Right cardiac atrium (tissue), 5 donors: ENCODE data around the gene AK6. TPM values are rescaled to one million over a fixed set of nuclear protein-coding genes. Genes with fewer than 3 reads are reported as not detected.

Experiments
- ATAC-seq, 2 donors: fragments of 200-7000 bp; cut with Tn5 transposase; one replicate each; pipeline versions ENCODE4 v1.8.0 to v1.9.1; 2020; ENCODE audit warnings: moderate library complexity in 2 of 2, mild to moderate bottlenecking in 1 of 2
- DNase-seq, 3 donors: peaks; one replicate each; pipeline ENCODE4 v3.0.0-alpha.2; 2020
- H3K27ac ChIP-seq: one replicate; pipeline ENCODE4 v1.5.1; 2013; ENCODE audit warnings: mild to moderate bottlenecking, low read length, control low read depth, moderate library complexity
- H3K27me3 ChIP-seq: one replicate; pipeline ENCODE4 v1.6.1; 2013; ENCODE audit not compliant: control insufficient read depth, insufficient read depth
- H3K4me1 ChIP-seq: one replicate; pipeline ENCODE4 v1.6.1; 2013; ENCODE audit warnings: low read length; ENCODE audit not compliant: control insufficient read depth, insufficient read depth
- H3K4me3 ChIP-seq: one replicate; pipeline ENCODE4 v1.5.1; 2013; ENCODE audit warnings: low read length, control low read depth
- H3K9me3 ChIP-seq: one replicate; pipeline ENCODE4 v1.6.1; 2013; ENCODE audit warnings: low read length; ENCODE audit not compliant: control insufficient read depth
- WGBS: extraction: QIAGEN DNeasy Blood & Tissue Kit; methylation state at CpG from one replicate; pipeline ENCODE4 v1.1.7; 2013; 5-methylcytosine and 5-hydroxymethylcytosine counted together
- intact Hi-C, 4 donors: fragments of 100-400 bp; cut with DNase I; formaldehyde crosslinking; loops; one replicate each; pipeline versions ENCODE4 v1.11.0 to v1.14.0; 2022 to 2023
- polyA plus RNA-seq: library from polyadenylated mRNA; stranded (reverse); fragments of 200-250 nt; gene quantifications from one replicate; pipeline ENCODE4 v1.2.3, GENCODE V29; 2013
- total RNA-seq, 4 donors: library from RNA; stranded (reverse); fragmentation: NEBNext Ultra II Directional; extraction: Animal tissue kit (Norgen Biotek cat#: 25700); gene quantifications; one replicate each; pipeline ENCODE4 v1.2.1, GENCODE V29; 2021
- donor health status: healthy with polysubstance abuse.
- donor health status: DM: no; HTN: yes; CAD: no.
- donor health status: DM: no; HTN: no; CAD: no.
- donor health status: DM: no; HTN: yes; CAD: no; lungs with severe emphysema.
- donor health status: DM: yes; HTN: yes; CAD: no.

Gene AK6
- total and polyA plus RNA-seq, 5 donors = 29.4 to 38.0 (median 36.7) TPM

DNA sequence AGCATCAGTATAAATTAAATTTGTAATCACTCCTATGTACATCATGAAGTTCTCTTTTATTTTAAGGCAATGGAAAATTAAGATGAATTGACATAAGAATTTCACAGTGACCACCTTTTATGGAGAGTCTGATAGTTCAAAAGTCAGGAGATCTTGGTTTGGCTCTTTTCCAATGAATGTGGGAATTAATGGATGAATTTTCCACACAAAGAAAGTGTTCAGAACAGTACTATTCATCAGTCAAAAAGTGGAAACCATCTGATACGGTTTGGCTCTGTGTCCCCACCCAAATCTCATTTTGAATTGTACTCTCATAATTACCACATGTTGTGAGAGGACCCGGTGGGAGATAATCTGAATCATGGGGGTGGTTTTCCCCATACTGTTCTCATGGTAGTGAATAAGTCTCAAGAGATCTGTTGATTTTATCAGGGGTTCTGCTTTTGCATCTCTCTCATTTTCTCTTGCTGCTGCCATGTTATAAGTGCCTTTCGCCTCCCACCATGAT is 61.2 kb downstream of the AK6 start:
- no peak overlapping the region for H3K4me3 ChIP-seq
- intact Hi-C loops = no loop called here
- DNase-seq (no peak), ATAC-seq (no peak)
- WGBS = 63% methylated on average over 3 of the region's 3 CpGs
- H3K27ac ChIP-seq = no peak overlapping the region
- no peaks in the 10 kb centered on the region for H3K9me3 ChIP-seq
- no peaks in the 10 kb centered on the region for H3K4me1 ChIP-seq
- no peaks in the 10 kb centered on the region for H3K27me3 ChIP-seq

DNA sequence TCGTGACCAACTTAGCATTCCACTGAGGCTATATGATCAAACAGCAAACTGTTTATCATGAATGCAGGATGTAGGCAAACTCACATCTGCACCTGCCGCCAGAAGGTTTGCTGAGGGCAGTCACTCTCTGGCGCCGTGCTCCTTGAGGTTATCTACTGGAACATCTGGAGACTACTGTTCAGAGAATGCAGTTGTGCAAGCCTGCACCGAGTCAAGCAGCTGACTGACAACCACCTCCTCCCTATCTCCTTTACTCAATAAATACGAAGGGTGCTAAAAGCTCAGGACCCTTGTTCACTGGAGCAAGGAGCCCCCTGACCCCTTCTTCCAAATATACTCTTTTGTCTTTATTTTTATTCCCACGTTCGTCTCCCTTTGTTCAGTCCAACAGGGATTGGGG is 63.8 kb downstream of the AK6 start:
- H3K9me3 ChIP-seq = no peaks in the 10 kb centered on the region
- DNase-seq (no peak), ATAC-seq (no peak)
- H3K27ac ChIP-seq = no peak overlapping the region
- WGBS = 88% methylated on average over 8 of the region's 8 CpGs
- no peaks in the 10 kb centered on the region for H3K4me1 ChIP-seq
- H3K4me3 ChIP-seq = no peak overlapping the region
- intact Hi-C loops = no loop called here
- no peaks in the 10 kb centered on the region for H3K27me3 ChIP-seq

Other genes with a start within 250 kb of the AK6 start
- 1 to 10 TPM; 1.4 to 6.4 (median 3.8) TPM for gene CCNB1, start 202.4 kb downstream of the AK6 start, total RNA-seq
- 2.8 TPM for gene CCNB1, start 202.4 kb downstream of the AK6 start, polyA plus RNA-seq
- 1 to 10 TPM; 2.7 to 4.3 (median 3.8) TPM for gene CENPH, start 179.9 kb downstream of the AK6 start, total RNA-seq
- gene CENPH, start 179.9 kb downstream of the AK6 start, polyA plus RNA-seq = 3.1 TPM
- gene CDK7, start 134.6 kb downstream of the AK6 start, total RNA-seq = 10 to 100 TPM; 11.2 to 16.8 (median 11.7) TPM
- gene CDK7, start 134.6 kb downstream of the AK6 start, polyA plus RNA-seq = 13.6 TPM
- gene CCDC125, start 36.7 kb downstream of the AK6 start, total RNA-seq = 1 to 10 TPM; 3.6 to 5.3 (median 4.3) TPM
- 1.9 TPM for gene CCDC125, start 36.7 kb downstream of the AK6 start, polyA plus RNA-seq
- 10 to 100 TPM; 34.9 to 53.6 (median 39.4) TPM for gene TAF9, start within 50 bp of the AK6 start, total RNA-seq
- gene TAF9, start within 50 bp of the AK6 start, polyA plus RNA-seq = 73.1 TPM
- gene RAD17, start 298 bp upstream of the AK6 start, total RNA-seq = 10 to 100 TPM; 14.8 to 19.1 (median 18.7) TPM
- 10.3 TPM for gene RAD17, start 298 bp upstream of the AK6 start, polyA plus RNA-seq
- gene MARVELD2, start 45.6 kb upstream of the AK6 start, total RNA-seq = 1 to 10 TPM in 3 of 4 donors, under 1 TPM in 1; 0.82 to 1.8 (median 1.4) TPM
- gene MARVELD2, start 45.6 kb upstream of the AK6 start, polyA plus RNA-seq = 0.23 TPM
- 1 to 10 TPM; 1.0 to 2.0 (median 1.8) TPM for gene OCLN, start 123.3 kb upstream of the AK6 start, total RNA-seq
- 1.2 TPM for gene OCLN, start 123.3 kb upstream of the AK6 start, polyA plus RNA-seq
- 10 to 100 TPM; 15.5 to 19.8 (median 17.2) TPM for gene GTF2H2C, start 190.7 kb upstream of the AK6 start, total RNA-seq
- gene GTF2H2C, start 190.7 kb upstream of the AK6 start, polyA plus RNA-seq = 12.3 TPM